GM19467 (cell line): Measurements from ENCODE around the gene PPWD1.
"Not testable (repeated sequence)": the region's sequence is repeated elsewhere in the genome, so short reads cannot be mapped to it uniquely, and the experiment has no call there.

Experiments used
- ATAC-seq: cut with Tn5 transposase; IDR thresholded peaks from one replicate; pipeline ENCODE4 v1.9.1; 2021; ENCODE audit warnings: mild to moderate bottlenecking, moderate library complexity; ENCODE audit not compliant: unreplicated experiment

PPWD1 gene

DNA sequence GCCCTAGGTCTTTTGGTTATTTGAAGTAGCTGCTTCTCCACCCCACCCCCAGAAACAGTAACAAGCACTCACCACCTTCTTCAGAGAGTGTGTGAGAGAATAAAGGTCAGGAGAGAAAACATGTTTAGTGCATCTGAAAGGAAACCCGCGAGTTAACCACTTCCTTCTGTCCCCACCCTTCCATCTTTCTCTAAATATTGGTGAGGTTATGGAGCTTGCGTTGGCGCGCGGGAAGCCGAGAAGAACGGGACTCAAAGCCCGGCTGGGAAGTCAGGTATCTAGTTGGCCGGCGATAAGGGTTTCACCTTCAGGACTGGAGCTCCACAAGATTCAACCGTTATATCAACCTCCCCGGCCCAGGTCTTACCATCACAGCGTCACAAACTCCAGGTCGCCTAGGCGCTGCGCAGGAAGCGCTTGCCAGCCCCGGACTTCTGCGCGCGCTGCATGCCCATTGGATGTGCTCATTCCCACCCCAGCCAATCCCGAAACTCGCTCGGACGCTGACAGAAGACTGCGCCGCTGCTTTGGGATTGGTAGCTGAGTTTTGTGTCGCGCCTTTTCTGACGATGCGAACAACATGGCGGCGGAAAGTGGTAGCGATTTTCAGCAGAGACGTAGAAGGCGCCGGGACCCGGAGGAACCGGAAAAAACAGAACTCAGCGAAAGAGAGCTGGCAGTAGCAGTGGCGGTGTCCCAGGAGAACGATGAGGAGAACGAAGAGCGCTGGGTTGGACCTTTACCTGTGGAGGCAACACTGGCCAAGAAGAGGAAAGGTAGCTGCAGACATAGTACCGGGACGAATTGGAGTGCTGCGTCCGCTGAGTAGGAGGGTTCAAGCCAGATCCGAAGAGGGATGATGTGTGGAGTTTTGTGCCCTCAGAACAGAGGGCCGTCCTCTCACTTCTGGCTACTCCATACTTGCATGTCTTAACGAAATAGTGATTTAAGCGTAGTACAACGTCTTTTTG is at the start of gene PPWD1, which contains the start of gene CENPK:
PPWD1 (plus strand) TSS at position 566 of the 971 bp plus-strand sequence; CDS start at position 581, 15 bp downstream.
CENPK (minus strand) TSS at position 438 of the 971 bp plus-strand sequence. CDS start 8,261 bp downstream, outside the sequence.
- ATAC-seq = peak; percentile 99

- ATAC-seq = no peak
Measured at GRCh38 chr5:65525726-65526125, 37.4 kb upstream of the PPWD1 start.

DNA sequence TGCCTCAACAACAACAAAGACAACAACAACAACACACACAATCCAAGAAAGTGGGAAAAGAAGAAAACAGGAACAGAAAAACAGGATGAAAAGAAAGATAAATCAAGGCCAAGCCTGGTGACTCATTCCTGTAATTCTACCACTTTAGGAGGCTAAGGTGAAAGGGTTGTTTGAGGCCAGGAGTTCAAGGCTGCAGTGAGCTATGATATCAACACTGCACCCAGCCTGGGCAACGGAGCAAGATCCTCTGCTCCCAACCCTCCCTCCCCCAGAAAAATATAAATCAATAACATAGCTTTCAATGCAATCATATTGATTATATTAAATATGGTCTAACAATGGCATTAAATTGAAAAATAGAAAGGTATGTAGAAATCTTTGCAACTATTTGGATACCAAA is 32.2 kb upstream of the PPWD1 start:
- no peak for ATAC-seq

DNA sequence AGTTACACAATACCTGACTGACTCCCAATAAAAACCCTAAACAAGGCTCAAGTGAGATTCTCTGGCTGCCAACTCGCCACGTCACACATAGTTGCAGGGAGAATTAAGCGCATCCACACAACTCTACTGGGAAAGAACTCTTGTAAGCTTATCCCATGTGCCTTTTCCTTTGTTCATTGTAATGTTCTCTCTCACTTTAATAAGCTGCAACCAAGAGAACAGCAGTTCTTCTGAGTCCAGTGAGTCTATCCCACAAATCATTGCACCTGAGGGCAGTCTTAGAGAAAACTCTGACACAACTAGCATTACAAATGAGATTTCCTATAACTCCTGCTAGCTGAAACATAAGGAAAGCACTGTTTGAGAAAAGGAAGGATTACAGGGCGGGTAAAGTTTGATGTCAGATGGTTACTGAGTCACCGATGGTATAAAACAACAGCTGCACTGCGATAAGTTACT is 27.5 kb upstream of the PPWD1 start:
- no peak for ATAC-seq

DNA sequence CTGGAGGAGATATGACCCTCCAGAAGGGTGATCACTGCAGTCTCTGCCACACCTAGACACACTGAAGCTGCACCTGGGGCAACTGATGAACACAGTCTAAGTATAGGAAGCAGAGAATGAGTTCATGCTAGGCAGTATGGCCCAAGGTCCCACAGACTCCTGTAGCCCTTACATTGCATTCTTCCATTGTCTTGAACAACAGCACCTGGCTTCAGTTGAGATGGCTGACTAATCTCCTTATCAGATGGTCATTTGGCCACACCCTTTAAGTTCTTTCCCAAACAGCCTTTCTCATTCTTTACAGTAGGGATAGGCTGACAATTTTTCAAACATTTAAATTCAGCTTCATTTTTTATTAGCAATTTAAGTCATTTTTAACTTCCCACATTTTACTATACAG is 23.3 kb upstream of the PPWD1 start:
- ATAC-seq = no peak

DNA sequence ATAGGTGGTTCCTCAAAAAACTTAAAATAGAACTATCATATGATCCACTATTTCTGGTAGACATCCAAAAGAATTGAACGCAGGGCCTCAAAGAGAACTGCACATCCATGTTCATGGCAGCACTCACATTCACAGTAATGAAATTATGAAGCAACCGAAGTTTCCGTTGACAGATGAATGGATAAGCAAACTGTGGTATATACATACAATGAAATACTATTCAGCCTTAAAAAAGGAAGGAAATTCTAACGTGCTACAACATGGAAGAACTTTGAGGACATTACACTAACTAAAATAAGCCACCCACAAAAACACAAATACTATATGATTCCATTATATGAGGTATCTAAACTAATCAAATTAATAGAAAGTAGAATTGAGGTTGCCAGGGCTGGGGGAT is 18.6 kb upstream of the PPWD1 start:
- ATAC-seq = no peak

DNA sequence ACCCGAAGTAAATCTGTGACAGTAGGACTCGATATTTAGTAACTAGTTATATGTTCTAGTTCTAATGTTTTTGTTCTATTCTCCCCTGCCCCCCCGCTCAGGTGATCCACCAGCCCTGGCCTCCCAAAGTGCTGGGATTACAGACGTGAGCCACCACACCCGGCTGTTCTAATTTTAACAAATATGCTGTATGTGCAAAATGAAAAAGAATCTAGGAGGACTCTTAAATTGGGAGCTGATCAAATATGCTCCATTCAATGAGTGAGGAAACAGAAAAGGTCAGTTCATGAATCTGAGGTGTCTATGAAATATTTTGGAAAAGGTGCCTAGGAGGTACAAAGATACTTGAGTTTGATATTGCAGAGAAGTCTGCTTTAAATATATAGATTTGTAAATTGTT is 17.0 kb upstream of the PPWD1 start:
- no peak for ATAC-seq

- no peak for ATAC-seq
Measured at GRCh38 chr5:65548281-65548680, 14.8 kb upstream of the PPWD1 start.

GRCh38 chr5:65553941-65554340 is 9.2 kb upstream of the PPWD1 start:
- no peak for ATAC-seq

GRCh38 chr5:65555287-65555686 is 7.8 kb upstream of the PPWD1 start:
- no peak for ATAC-seq

GRCh38 chr5:65556181-65556580 is 6.9 kb upstream of the PPWD1 start:
- no peak for ATAC-seq

GRCh38 chr5:65556718-65557117 is 6.4 kb upstream of the PPWD1 start:
- ATAC-seq = no peak

DNA sequence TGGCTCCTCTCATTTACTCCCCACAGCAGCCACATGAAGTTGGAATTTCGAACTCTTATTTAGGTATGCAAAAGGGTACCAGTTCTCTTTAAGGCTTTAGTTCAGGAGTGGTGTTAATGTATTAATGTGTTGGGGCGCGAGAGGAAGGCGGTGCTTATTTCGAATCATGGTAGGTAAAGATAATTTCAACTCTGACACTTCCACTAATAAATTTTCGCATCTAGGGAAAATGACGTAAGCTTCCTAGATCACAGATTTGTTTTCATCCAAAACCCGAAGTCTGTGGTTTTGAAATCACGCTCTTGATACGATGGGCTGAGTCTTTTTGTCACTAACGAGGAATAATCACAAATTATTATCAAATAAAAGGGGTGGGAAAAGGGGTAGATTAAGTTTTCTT is 681 bp downstream of the PPWD1 start:
- no peak for ATAC-seq

DNA sequence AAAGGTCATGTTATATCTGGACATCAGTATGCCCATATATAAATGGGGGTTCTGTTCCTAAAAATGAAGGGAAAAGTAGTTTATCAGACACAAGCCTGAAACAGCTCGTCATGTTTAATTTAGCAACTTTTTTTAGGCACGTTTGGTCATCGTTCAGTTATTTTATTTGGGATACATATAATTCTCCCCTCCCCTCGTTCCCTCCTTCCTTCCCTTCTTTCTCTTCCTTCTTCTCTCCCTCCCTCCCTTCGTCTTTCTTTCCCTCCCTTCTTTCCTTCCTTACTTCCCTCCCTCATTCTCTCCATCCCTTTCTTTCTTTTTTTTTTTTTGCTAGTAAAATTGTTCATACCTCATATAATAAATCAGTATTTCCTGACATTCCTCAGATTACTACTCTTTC is 3.4 kb downstream of the PPWD1 start:
- ATAC-seq = no peak

DNA sequence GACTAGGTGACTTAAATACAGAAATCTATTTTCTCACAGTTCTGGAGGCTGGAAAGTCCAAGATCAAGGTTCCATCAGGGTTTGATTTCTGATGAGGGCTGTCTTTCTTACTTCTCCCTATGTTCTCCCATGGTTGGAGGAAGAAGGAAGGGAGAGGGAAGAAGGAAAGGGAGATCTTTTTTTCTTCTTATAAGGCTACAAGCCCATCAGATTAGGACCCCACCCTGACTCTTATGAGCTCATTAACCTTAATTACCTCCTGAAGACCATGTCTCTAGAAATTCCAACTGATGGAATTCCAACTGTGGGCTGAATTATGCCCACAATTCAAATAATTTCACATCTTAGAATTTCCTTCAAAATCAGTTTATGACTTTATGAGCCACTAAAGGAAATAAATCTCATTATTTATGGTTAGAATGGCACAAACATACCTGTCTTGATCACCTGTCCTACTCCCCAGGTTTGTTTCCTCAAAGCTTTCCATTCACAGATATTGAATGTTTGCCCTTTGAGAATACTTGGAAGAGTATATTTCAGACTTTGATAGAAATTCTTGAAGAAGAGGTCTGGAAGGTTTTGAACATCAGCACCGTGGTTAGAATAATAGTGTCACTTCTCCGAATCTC is 7.6 kb downstream of the PPWD1 start:
- ATAC-seq = no peak

DNA sequence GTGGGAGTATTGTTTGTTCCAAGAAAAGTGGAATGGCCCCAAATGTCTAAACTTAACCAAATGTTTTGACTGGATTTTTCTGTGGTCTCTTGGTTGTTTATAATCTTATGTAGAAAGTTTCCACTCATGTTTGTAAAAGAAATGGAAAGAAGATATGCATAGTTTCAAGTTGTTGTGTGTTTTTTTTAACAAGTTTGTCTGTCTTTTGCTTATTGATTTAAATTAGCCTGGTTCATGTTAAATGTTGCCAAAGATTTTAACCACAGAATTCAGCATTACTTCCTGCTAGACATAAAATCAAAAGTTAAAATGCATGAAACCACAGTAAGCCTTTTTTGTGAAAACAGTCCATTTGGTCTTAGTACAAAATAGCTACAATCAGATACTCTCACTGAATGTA is 14.0 kb downstream of the PPWD1 start:
- no peak for ATAC-seq

GRCh38 chr5:65588694-65589093 is 25.6 kb downstream of the PPWD1 start:
- no peak for ATAC-seq

GRCh38 chr5:65601761-65602160 is 38.7 kb downstream of the PPWD1 start:
- not testable (repeated sequence) for ATAC-seq

DNA sequence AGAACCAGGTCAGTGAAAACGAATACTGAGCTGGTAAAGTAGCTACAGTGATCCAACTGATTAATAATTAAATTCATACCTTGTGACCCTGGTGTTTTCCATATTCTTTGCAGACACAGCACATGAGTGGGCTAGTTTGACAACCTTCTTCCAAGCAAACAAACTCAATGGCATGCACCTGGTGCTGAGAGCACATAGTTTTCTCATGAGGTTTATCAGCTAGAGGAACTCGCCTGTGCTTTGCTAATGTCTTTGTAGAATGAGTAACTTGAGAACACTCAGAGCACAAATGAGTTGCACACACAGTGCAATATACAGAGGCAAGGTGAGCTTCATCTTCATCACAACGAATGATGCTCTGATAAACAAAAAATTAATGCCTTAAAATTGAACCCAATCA is 48.4 kb downstream of the PPWD1 start:
- ATAC-seq = no peak

GRCh38 chr5:65612298-65612907 is 49.3 kb downstream of the PPWD1 start:
- no peak for ATAC-seq

DNA sequence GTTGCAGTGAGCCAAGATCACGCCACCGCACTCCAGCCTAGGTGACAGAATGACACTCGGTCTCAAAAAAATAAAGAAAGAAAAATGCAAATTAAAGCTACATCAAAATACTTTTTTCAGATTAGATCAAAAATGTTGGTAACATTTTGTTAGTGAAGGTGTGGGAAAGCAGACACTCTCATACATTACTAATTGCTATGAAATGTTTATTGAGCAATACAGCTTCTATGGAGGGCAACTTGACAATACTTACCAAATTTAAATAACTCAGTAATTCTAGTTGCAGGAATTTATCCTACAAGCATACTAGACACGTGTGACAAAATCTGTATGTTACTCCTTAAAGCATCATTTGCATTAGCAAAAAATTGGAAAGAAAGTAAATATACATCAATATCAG is 56.9 kb downstream of the PPWD1 start:
- ATAC-seq = no peak
